Kidney tubule cell (primary cell): Measurements from ENCODE around the gene LRP2.

Experiments used
- DNase-seq: peaks from one replicate; pipeline ENCODE4 v3.0.0-alpha.2; 2018; ENCODE audit warnings: low spot score

Gene LRP2

GRCh38 chr2:169091256-169091655 is 271.1 kb downstream of the LRP2 start:
- DNase-seq, result no peak

DNA sequence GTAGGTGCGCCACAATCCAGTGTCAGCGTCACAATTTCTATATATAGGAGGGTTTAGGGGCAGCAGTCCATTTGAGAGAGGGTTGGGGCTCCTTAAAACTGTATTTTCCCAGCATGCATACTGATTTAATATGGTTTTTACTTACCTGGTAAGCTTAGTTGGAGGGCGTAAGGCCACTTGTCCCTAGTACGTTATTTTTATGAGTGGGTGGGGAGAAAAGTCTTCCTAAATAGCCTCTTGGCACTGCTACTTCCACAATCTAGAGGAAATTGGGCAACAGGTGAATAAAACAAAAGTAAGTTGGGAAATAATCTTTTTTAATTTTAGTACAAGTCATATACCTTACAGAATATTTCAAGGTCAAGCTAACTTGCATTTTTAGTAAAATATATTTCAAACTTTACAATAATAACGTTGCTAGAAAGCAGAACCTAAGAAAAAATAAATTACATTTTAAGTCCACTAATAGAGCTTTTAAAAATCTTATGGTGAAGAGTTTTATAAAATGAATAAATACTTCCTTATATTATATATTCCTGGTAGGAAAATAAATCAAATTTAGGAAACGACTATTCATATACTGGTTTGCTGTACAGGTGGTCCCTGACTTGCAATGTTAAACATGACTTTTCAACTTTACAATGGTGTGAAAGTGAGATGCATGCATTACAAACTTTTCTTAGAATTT is 272.1 kb downstream of the LRP2 start:
- no peak for DNase-seq

GRCh38 chr2:169089182-169089581 is 273.2 kb downstream of the LRP2 start:
- DNase-seq, result no peak

DNA sequence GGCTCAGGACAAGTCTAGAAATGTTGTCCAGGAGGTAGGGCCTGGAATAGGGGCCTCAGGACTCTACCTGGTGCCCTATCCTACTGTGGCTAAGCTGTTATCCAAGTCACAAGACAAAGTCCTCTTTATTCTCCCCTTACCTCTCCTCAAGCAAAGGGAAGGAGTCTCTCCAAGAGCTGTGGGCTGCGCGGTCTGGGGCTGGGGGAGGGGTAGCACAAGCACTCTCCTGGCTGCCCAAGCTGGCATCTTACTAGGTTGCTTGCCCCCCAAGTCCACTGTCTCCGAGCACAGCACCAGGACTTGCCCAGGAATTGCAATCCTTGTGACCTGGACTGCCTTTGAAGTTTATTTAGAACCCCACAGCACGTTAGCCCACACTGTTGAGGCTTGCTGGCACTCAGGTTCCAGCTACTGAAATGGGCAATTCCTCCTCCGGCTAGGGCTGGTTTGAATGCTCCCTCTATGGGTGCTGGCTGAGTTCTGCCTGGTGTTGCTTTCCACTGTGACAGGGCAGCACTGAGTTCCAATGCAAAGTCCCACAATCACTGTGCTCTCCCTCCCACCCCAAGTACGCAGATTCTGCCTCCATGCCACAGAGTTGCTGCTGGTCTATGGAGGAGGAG is 274.5 kb downstream of the LRP2 start:
- DNase-seq, result no peak

- DNase-seq, result peak; percentile 53
Measured at GRCh38 chr2:169086893-169087467, 275.4 kb downstream of the LRP2 start.

DNA sequence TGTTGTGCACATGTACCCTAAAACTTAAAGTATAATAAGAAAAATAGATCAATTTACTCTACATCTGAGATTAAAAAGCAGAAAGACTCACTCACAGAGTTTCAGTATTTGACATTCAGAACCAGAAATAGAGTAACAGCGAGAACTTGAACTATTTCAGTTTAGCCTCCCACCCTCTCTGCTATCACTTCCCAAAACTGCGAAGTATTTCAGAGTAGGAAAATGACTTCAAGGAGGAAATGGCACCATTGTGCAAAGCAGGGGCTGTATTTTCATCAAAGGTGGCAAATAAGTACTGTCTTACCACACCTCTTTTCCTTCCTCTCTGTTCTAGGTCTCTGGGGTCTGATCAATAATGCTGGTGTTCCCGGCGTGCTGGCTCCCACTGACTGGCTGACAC is 279.3 kb downstream of the LRP2 start:
- no peak for DNase-seq

DNA sequence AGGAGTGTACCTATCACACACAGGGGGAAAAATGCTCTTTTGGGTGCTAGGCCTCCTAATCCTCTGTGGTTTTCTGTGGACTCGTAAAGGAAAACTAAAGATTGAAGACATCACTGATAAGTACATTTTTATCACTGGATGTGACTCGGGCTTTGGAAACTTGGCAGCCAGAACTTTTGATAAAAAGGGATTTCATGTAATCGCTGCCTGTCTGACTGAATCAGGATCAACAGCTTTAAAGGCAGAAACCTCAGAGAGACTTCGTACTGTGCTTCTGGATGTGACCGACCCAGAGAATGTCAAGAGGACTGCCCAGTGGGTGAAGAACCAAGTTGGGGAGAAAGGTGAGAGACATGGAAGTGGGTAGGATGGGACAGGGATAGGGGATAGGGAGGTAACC is 280.8 kb downstream of the LRP2 start:
- no peak for DNase-seq

- peak; percentile 92 for DNase-seq
Measured at GRCh38 chr2:169080250-169081069, 281.9 kb downstream of the LRP2 start.

DNA sequence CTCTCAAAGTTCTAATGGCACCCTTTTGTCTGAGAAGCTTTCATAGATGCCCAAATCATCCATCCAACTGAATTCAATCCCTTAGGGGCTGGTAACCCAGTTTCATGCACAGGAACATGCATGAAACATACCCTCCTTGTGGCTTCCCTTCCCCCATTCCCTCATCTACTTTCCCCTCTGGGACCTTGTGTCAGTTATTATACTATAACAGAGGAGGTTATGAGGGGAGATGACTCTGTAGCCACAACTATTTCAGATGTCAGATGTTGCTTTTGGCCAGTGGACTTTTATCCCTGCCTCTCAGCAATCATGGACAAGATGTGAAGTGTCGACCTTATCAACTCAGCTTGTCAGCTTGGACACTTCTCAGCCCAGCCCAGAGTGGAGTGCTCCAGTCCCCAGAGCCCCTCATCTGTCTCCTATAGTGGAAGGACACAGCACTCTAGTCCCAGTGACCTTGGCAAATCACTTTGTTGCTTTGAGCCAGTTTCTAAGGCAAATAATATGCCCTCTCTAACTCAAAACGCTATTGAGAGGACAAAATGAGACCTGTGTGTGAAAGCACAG is 284.6 kb downstream of the LRP2 start:
- DNase-seq, result peak; percentile 53
